ENCODE measurements around the gene NRCAM. TPM values are rescaled to one million over a fixed set of nuclear protein-coding genes. Genes with fewer than 3 reads are reported as not detected.

The NRCAM gene
- total and polyA plus RNA-seq, 2 of the 13 experiments (the other 11 are each of a cell fraction or from before 2014, with no cell fraction given) = 0.31 to 0.33 TPM

GRCh38 chr7:108246227-108246837, 209.9 kb downstream of the NRCAM start (continued):
- TF ChIP-seq SOX13 (IDR thresholded peaks at IDR 0.05) (peak; percentile 48; the same call in 1 of the 2 replicates), SOX13 (CRISPR knock-in tag; conservative IDR thresholded peaks at IDR 0.05 in 1 of 2, IDR thresholded peaks at IDR 0.05 in 1 of 2) (peak in 1 of 2 experiments; percentile 77; a peak in 2 of 4 replicates), ZNF7 (CRISPR knock-in tag; IDR thresholded peaks at IDR 0.05) (no peak), ZGPAT (CRISPR knock-in tag; IDR thresholded peaks at IDR 0.05) (peak; percentile 47; the same call in 1 of the 2 replicates), FOSL2 (CRISPR knock-in tag; IDR thresholded peaks at IDR 0.05) (peak; percentile 89), SRSF4 (IDR thresholded peaks at IDR 0.05; ENCODE audit: low read depth, low read length, poor library complexity, severe bottlenecking) (no peak), SIN3B (IDR thresholded peaks at IDR 0.05; ENCODE audit: low read length) (no peak), U2AF1 (optimal IDR thresholded peaks at IDR 0.05; ENCODE audit: low read depth, low read length) (no peak), NFKBIZ (CRISPR knock-in tag; IDR thresholded peaks at IDR 0.05) (0 out of 2 replicates have a peak, but pooled peaks have one; percentile 33), ZNF646 (CRISPR knock-in tag; IDR thresholded peaks at IDR 0.05) (no peak), FOXK2 (IDR thresholded peaks at IDR 0.05) (peak; percentile 42; the same call in 1 of the 2 replicates), TEAD3 (CRISPR knock-in tag; optimal IDR thresholded peaks at IDR 0.05; ENCODE audit: borderline replicate concordance) (peak; percentile 67), PTBP1 (IDR thresholded peaks at IDR 0.05; ENCODE audit: low read depth, low read length, poor library complexity, severe bottlenecking) (no peak), SNAPC5 (CRISPR knock-in tag; IDR thresholded peaks at IDR 0.05; ENCODE audit: borderline replicate concordance) (no peak)
- TF ChIP-seq, protein P1, sequence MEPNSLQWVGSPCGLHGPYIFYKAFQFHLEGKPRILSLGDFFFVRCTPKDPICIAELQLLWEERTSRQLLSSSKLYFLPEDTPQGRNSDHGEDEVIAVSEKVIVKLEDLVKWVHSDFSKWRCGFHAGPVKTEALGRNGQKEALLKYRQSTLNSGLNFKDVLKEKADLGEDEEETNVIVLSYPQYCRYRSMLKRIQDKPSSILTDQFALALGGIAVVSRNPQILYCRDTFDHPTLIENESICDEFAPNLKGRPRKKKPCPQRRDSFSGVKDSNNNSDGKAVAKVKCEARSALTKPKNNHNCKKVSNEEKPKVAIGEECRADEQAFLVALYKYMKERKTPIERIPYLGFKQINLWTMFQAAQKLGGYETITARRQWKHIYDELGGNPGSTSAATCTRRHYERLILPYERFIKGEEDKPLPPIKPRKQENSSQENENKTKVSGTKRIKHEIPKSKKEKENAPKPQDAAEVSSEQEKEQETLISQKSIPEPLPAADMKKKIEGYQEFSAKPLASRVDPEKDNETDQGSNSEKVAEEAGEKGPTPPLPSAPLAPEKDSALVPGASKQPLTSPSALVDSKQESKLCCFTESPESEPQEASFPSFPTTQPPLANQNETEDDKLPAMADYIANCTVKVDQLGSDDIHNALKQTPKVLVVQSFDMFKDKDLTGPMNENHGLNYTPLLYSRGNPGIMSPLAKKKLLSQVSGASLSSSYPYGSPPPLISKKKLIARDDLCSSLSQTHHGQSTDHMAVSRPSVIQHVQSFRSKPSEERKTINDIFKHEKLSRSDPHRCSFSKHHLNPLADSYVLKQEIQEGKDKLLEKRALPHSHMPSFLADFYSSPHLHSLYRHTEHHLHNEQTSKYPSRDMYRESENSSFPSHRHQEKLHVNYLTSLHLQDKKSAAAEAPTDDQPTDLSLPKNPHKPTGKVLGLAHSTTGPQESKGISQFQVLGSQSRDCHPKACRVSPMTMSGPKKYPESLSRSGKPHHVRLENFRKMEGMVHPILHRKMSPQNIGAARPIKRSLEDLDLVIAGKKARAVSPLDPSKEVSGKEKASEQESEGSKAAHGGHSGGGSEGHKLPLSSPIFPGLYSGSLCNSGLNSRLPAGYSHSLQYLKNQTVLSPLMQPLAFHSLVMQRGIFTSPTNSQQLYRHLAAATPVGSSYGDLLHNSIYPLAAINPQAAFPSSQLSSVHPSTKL (CRISPR knock-in tag; IDR thresholded peaks at IDR 0.05) = peak; percentile 75
- TF ChIP-seq, protein P2, sequence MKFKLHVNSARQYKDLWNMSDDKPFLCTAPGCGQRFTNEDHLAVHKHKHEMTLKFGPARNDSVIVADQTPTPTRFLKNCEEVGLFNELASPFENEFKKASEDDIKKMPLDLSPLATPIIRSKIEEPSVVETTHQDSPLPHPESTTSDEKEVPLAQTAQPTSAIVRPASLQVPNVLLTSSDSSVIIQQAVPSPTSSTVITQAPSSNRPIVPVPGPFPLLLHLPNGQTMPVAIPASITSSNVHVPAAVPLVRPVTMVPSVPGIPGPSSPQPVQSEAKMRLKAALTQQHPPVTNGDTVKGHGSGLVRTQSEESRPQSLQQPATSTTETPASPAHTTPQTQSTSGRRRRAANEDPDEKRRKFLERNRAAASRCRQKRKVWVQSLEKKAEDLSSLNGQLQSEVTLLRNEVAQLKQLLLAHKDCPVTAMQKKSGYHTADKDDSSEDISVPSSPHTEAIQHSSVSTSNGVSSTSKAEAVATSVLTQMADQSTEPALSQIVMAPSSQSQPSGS (CRISPR knock-in tag; IDR thresholded peaks at IDR 0.05) = no peak

All from HepG2 (cell line).